Endothelial cell of umbilical vein (primary cell): ENCODE data around the gene SNPH. TPM values are rescaled to one million over a fixed set of nuclear protein-coding genes. Genes with fewer than 3 reads are reported as not detected.

Experiments
- BruUV-seq: library from RNA; stranded (reverse); fragments of 400-500 nt; replicated peaks from 2 replicates; lab custom pipeline; 2021; lab: Mats Ljungman, UMichigan
- CTCF ChIA-PET: fragments of 300-600, 350-600 bp; sonication (Branson Sonifier 250); formaldehyde crosslinking; loops from one replicate; lab custom pipeline; 2021; ENCODE audit warnings: antibody characterized with exemption, inconsistent platforms; lab: Charles Lee
- POLR2A ChIA-PET: fragments of 300-600, 350-600 bp; sonication (Branson Sonifier 250); formaldehyde crosslinking; loops from one replicate; lab custom pipeline; 2021; ENCODE audit warnings: antibody characterized with exemption, inconsistent platforms; lab: Charles Lee
- DNase-seq: peaks from one replicate; pipeline ENCODE4 v3.0.0-alpha.2; 2011; ENCODE audit warnings: low read depth, low spot score
- FAIRE-seq: peaks from 2 replicates; lab custom pipeline; 2011; peaks lifted over from hg19 to GRCh38; lab: Jason Lieb, UNC
- H2AFZ ChIP-seq: 2 replicates; pipeline ENCODE4 v1.6.0; 2012; ENCODE audit warnings: low read depth, low read length, control low read depth, inconsistent platforms
- H3K27ac ChIP-seq: 2 replicates; pipeline ENCODE4 v1.5.1; 2011; ENCODE audit warnings: low read depth, mild to moderate bottlenecking, control low read depth, low read length, moderate library complexity; ENCODE audit not compliant: insufficient read depth
- H3K27me3 ChIP-seq, 2 experiments: 2 replicates each; pipeline versions ENCODE4 v1.6.0 to v1.6.1; 2011; ENCODE audit warnings: low read length in 2 of 2, mixed read lengths in 1 of 2; ENCODE audit not compliant: control insufficient read depth in 2 of 2, insufficient read depth in 2 of 2
- H3K36me3 ChIP-seq, 2 experiments: 2 replicates in 1 of 2; 3 replicates in 1 of 2; pipeline ENCODE4 v1.5.1; 2011; ENCODE audit warnings: low read length in 2 of 2, mild to moderate bottlenecking in 1 of 2, moderate library complexity in 1 of 2; ENCODE audit not compliant: control insufficient read depth in 2 of 2, insufficient read depth in 2 of 2; ENCODE audit errors: extremely low read depth in 1 of 2
- H3K4me1 ChIP-seq: 3 replicates; pipeline ENCODE4 v1.5.1; 2011; ENCODE audit warnings: mild to moderate bottlenecking, low read length; ENCODE audit not compliant: control insufficient read depth, insufficient read depth; ENCODE audit errors: extremely low read depth
- H3K4me2 ChIP-seq: 2 replicates; pipeline ENCODE4 v1.6.1; 2011; ENCODE audit warnings: low read length, control low read depth, mixed read lengths; ENCODE audit not compliant: insufficient read depth
- H3K4me3 ChIP-seq, 3 experiments: fragments of 200-600 bp in 1 of 3; sonication (generic), shearing (Covaris generic) in 1 of 3; replicated peaks in 1 of 3; 2 replicates each; pipeline ENCODE4 v1.5.1; 2011 to 2016; ENCODE audit warnings: control low read depth in 3 of 3, low read length in 3 of 3, mild to moderate bottlenecking in 2 of 3, inconsistent platforms in 1 of 3, low read depth in 1 of 3, moderate library complexity in 1 of 3; ENCODE audit not compliant: insufficient read depth in 1 of 3
- H3K79me2 ChIP-seq: 2 replicates; pipeline ENCODE4 v1.6.0; 2012; ENCODE audit warnings: low read length, inconsistent platforms; ENCODE audit not compliant: control insufficient read depth, insufficient read depth
- H3K9ac ChIP-seq: replicated peaks from 2 replicates; pipeline ENCODE3; 2011; ENCODE audit warnings: low read length, control low read depth; ENCODE audit not compliant: insufficient read depth; ENCODE audit errors: extremely low read depth
- H3K9me1 ChIP-seq: replicated peaks from 3 replicates; pipeline ENCODE4 v1.6.0; 2011; ENCODE audit warnings: mild to moderate bottlenecking, low read length; ENCODE audit not compliant: control insufficient read depth, insufficient read depth; ENCODE audit errors: extremely low read depth
- H3K9me3 ChIP-seq: replicated peaks from 2 replicates; pipeline ENCODE4 v1.5.1; 2012; ENCODE audit warnings: low read length, inconsistent platforms; ENCODE audit not compliant: control insufficient read depth, insufficient read depth
- H4K20me1 ChIP-seq: replicated peaks from 2 replicates; pipeline ENCODE3; 2011; ENCODE audit warnings: mild to moderate bottlenecking, low read length; ENCODE audit not compliant: control insufficient read depth, insufficient read depth; ENCODE audit errors: extremely low read depth
- EZH2 ChIP-seq: IDR thresholded peaks from 2 replicates; pipeline ENCODE4 v1.6.1; 2012; ENCODE audit warnings: borderline replicate concordance, low read depth, mild to moderate bottlenecking, moderate library complexity, low read length, inconsistent platforms; ENCODE audit not compliant: severe bottlenecking
- FOS ChIP-seq: IDR thresholded peaks from 2 replicates; pipeline ENCODE4 v1.6.1; 2011; ENCODE audit warnings: mild to moderate bottlenecking, low read length, moderate library complexity, borderline replicate concordance; ENCODE audit not compliant: insufficient read depth
- GATA2 ChIP-seq: IDR thresholded peaks from 2 replicates; pipeline ENCODE4 v1.7.0; 2011; ENCODE audit warnings: low read depth, mild to moderate bottlenecking, moderate library complexity, mixed read lengths, low read length; ENCODE audit not compliant: insufficient read length, insufficient read depth
- JUN ChIP-seq: IDR thresholded peaks from 2 replicates; pipeline ENCODE4 v1.6.1; 2011; ENCODE audit warnings: borderline replicate concordance, low read depth; ENCODE audit not compliant: insufficient read length, insufficient read depth
- MYC ChIP-seq: IDR thresholded peaks from one replicate; pipeline ENCODE4 v1.6.1; 2011; ENCODE audit warnings: mild to moderate bottlenecking, low read depth, low read length
- POLR2A ChIP-seq: IDR thresholded peaks from 2 replicates; pipeline ENCODE4 v1.6.1; 2012; ENCODE audit warnings: low read depth, mild to moderate bottlenecking, control low read depth, low read length
- POLR2AphosphoS5 ChIP-seq: IDR thresholded peaks from 2 replicates; pipeline ENCODE4 v1.6.1; 2012; ENCODE audit warnings: low read depth, mild to moderate bottlenecking, control low read depth, low read length, moderate library complexity; ENCODE audit not compliant: insufficient read depth
- dilution Hi-C: fragments of 300-500 bp; cut with MboI; formaldehyde crosslinking; loops from one replicate; pipeline ENCODE4 v1.15.0; 2019; ENCODE audit warnings: low sequenced_read_pairs; ENCODE audit not compliant: extremely low pct_ligation_motif_present
- intact Hi-C: fragments of 100-400 bp; cut with micrococcal nuclease; formaldehyde crosslinking; loops from one replicate; pipeline ENCODE4 v1.10.0; 2022
- polyA plus RNA-seq, 4 experiments: library from polyadenylated mRNA; depleted of rRNA in 3 of 4; stranded (reverse) in 3 of 4; unstranded in 1 of 4; fragments of >200 nt; gene quantifications; 2 replicates each; pipeline versions ENCODE4 v1.2.1 to v1.2.3, GENCODE V29; 2011 to 2012; ENCODE audit warnings: missing spikeins in 1 of 4
- total RNA-seq: library from RNA; stranded (reverse); gene quantifications from 2 replicates; pipeline ENCODE4 v1.2.3, GENCODE V29; 2021
- TF ChIP-seq, protein P1 (sequence below): IDR thresholded peaks from 2 replicates; pipeline ENCODE4 v1.6.1; 2011; ENCODE audit not compliant: insufficient read depth, insufficient read length
- TF ChIP-seq, protein P2 (sequence below), 2 donors: IDR thresholded peaks; 1 replicate in 1 of 2; 2 replicates in 1 of 2; pipeline ENCODE4 v1.5.1; 2011; ENCODE audit warnings: low read length in 2 of 2, mild to moderate bottlenecking in 2 of 2, moderate library complexity in 2 of 2, control low read depth in 1 of 2, inconsistent platforms in 1 of 2, low read depth in 1 of 2; ENCODE audit not compliant: insufficient read depth in 1 of 2; ENCODE audit errors: extremely low read depth in 1 of 2

SNPH gene
- total and polyA plus RNA-seq, 2 donors (not counting 3 experiments of a cell fraction or from before 2014, with no cell fraction given) = 2.3 to 5.5 TPM

DNA sequence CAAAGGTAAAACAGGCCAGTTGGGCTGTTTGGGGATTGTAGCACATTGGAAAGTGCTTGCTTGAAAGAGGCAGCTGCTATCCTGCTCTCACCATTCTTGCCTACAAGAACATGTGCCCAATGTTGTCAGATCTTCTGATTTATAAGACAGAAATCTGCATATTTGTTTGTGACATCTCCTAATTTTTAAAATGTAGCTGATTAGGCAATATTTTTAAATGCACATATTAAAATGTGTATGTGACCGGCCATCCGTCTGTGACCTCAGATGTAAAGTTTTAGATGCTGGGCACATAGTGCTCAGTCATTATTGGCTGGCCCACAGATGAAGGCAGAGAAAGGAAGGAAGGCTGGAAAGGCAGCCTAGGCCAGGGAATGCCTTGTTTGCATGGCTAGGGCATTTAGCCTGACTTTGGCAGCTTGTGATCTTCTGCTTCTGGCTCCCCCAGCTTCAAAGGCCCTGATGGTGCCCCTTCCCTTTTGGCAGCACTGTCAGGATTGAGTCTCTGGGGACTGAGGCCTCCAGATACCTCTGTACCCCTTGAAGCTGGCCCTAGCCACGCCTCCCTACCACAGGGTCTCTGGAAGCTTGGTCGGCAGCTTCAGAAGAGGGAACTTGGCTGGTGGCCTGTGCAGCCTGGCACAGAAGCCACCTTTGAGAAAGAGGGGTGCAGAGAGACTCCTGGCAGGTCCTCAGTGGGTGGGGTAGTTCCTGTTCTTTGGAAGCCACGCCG, 6.4 kb downstream of the SNPH start:
- BruUV-seq = no TSS peak
- no peak overlapping the region for H3K4me3 ChIP-seq
- FAIRE-seq = no peak
- no peak overlapping the region for H2AFZ ChIP-seq
- H3K9ac ChIP-seq = no peak overlapping the region
- no peaks in the 10 kb centered on the region for H3K9me3 ChIP-seq
- dilution Hi-C loops (no loop called here), intact Hi-C loops (no loop called here)
- no peak overlapping the region for H3K4me2 ChIP-seq
- no peaks in the 10 kb centered on the region for H3K79me2 ChIP-seq
- no peak for DNase-seq
- TF ChIP-seq MYC (no peak), POLR2A (no peak), GATA2 (no peak), POLR2AphosphoS5 (no peak), FOS (no peak), EZH2 (no peak), JUN (no peak)
- TF ChIP-seq, protein P1, sequence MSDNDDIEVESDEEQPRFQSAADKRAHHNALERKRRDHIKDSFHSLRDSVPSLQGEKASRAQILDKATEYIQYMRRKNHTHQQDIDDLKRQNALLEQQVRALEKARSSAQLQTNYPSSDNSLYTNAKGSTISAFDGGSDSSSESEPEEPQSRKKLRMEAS = no peak
- TF ChIP-seq, protein P2, sequence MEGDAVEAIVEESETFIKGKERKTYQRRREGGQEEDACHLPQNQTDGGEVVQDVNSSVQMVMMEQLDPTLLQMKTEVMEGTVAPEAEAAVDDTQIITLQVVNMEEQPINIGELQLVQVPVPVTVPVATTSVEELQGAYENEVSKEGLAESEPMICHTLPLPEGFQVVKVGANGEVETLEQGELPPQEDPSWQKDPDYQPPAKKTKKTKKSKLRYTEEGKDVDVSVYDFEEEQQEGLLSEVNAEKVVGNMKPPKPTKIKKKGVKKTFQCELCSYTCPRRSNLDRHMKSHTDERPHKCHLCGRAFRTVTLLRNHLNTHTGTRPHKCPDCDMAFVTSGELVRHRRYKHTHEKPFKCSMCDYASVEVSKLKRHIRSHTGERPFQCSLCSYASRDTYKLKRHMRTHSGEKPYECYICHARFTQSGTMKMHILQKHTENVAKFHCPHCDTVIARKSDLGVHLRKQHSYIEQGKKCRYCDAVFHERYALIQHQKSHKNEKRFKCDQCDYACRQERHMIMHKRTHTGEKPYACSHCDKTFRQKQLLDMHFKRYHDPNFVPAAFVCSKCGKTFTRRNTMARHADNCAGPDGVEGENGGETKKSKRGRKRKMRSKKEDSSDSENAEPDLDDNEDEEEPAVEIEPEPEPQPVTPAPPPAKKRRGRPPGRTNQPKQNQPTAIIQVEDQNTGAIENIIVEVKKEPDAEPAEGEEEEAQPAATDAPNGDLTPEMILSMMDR (IDR thresholded peaks at IDR 0.05; ENCODE audit: extremely low read depth in 1 of 2, insufficient read depth in 1 of 2, low read depth in 1 of 2, low read length in 2 of 2) = no peak
- H3K27ac ChIP-seq = no peak overlapping the region
- ChIA-PET CTCF (interaction anchor here (1.0 to 1.2 kb wide), 3 partner anchors 11 to 28 kb away, joined by 3 read pairs; no protein-coding TSS in a partner anchor), POLR2A (no interaction called here)
- peaks cover 0 to 1% of the 10 kb centered on the region in 2 experiments for H3K36me3 ChIP-seq
- no peaks in the 10 kb centered on the region for H3K9me1 ChIP-seq
- H4K20me1 ChIP-seq = no peaks in the 10 kb centered on the region
- H3K27me3 ChIP-seq = no peaks in the 10 kb centered on the region
- H3K4me1 ChIP-seq = no peaks in the 10 kb centered on the region
